H1 (cell line): ENCODE measurements around the gene KIF26B. TPM values are rescaled to one million over a fixed set of nuclear protein-coding genes. Genes with fewer than 3 reads are reported as not detected.

Source experiments
- CTCF ChIA-PET: fragments of 300-600 bp; sonication (Branson Sonifier 250); formaldehyde crosslinking; loops from one replicate; lab custom pipeline; 2021; ENCODE audit not compliant: partially characterized antibody; lab: Charles Lee
- POLR2A ChIA-PET: fragments of 300-600 bp; sonication (Branson Sonifier 250); formaldehyde crosslinking; loops from one replicate; lab custom pipeline; 2021; ENCODE audit warnings: inconsistent platforms; ENCODE audit not compliant: partially characterized antibody; lab: Charles Lee
- DNase-seq, 2 experiments: peaks; one replicate each; pipeline versions ENCODE4 v3.0.0 to v3.0.0-alpha.2; 2010 to 2022; ENCODE audit warnings: low spot score in 2 of 2, low read depth in 1 of 2, mixed read lengths in 1 of 2
- FAIRE-seq: peaks from 2 replicates; lab custom pipeline; 2011; peaks lifted over from hg19 to GRCh38; lab: Jason Lieb, UNC
- H2AFZ ChIP-seq: 2 replicates; pipeline ENCODE4 v1.8.1; 2012; ENCODE audit warnings: low read length, inconsistent platforms
- H2AK5ac ChIP-seq: 2 replicates; pipeline ENCODE4 v1.6.1; 2013; ENCODE audit warnings: low read depth, low read length
- H2BK120ac ChIP-seq: replicated peaks from 2 replicates; pipeline ENCODE3; 2013; ENCODE audit warnings: low read depth, low read length, inconsistent platforms
- H2BK12ac ChIP-seq: 2 replicates; pipeline ENCODE4 v1.6.1; 2013; ENCODE audit warnings: low read depth, low read length
- H2BK15ac ChIP-seq: 2 replicates; pipeline ENCODE4 v1.6.1; 2013; ENCODE audit warnings: low read length
- H2BK20ac ChIP-seq: 2 replicates; pipeline ENCODE4 v1.6.1; 2013; ENCODE audit warnings: low read length
- H2BK5ac ChIP-seq: 2 replicates; pipeline ENCODE4 v1.6.1; 2013; ENCODE audit warnings: low read depth, low read length
- H3K14ac ChIP-seq: 2 replicates; pipeline ENCODE4 v1.6.1; 2013; ENCODE audit warnings: inconsistent platforms; ENCODE audit not compliant: insufficient read length
- H3K18ac ChIP-seq: 2 replicates; pipeline ENCODE4 v1.6.1; 2013; ENCODE audit warnings: low read length; ENCODE audit errors: extremely low read depth
- H3K23ac ChIP-seq: 2 replicates; pipeline ENCODE4 v1.6.1; 2013; ENCODE audit warnings: inconsistent platforms; ENCODE audit not compliant: insufficient read length
- H3K23me2 ChIP-seq: 2 replicates; pipeline ENCODE4 v1.6.1; 2013; ENCODE audit warnings: low read depth, low read length
- H3K27ac ChIP-seq: 2 replicates; pipeline ENCODE4 v1.6.1; 2011; ENCODE audit warnings: low read depth, low read length, inconsistent platforms
- H3K27me3 ChIP-seq, 4 experiments: replicated peaks in 1 of 4; 1 replicate in 1 of 4; 2 replicates in 3 of 4; pipeline versions ENCODE4 v1.6.1 to v1.8.1; 2011 to 2013; ENCODE audit warnings: low read length in 3 of 4, mild to moderate bottlenecking in 3 of 4, inconsistent platforms in 2 of 4, mixed read lengths in 2 of 4, moderate library complexity in 1 of 4; ENCODE audit not compliant: control insufficient read depth in 3 of 4, insufficient read depth in 3 of 4; ENCODE audit errors: extremely low read depth in 1 of 4
- H3K36me3 ChIP-seq, 4 experiments: 2 replicates each; pipeline versions ENCODE4 v1.6.1 to v1.8.1; 2011 to 2013; ENCODE audit warnings: mild to moderate bottlenecking in 4 of 4, low read length in 3 of 4, moderate library complexity in 2 of 4, control low read depth in 1 of 4, inconsistent platforms in 1 of 4; ENCODE audit not compliant: insufficient read depth in 4 of 4, control insufficient read depth in 2 of 4
- H3K4ac ChIP-seq: replicated peaks from 2 replicates; pipeline ENCODE3; 2013; ENCODE audit warnings: low read length, low read depth, mixed read lengths, inconsistent platforms; ENCODE audit not compliant: insufficient read length
- H3K4me1 ChIP-seq, 4 experiments: replicated peaks in 1 of 4; 1 replicate in 1 of 4; 2 replicates in 3 of 4; pipeline versions ENCODE4 v1.6.1 to v1.8.1; 2011 to 2013; ENCODE audit warnings: low read length in 3 of 4, inconsistent platforms in 2 of 4, mixed read lengths in 1 of 4; ENCODE audit not compliant: insufficient read depth in 4 of 4, control insufficient read depth in 3 of 4
- H3K4me2 ChIP-seq, 2 experiments: 2 replicates each; pipeline versions ENCODE4 v1.6.1 to v1.8.1; 2011 to 2013; ENCODE audit warnings: low read depth in 2 of 2, low read length in 2 of 2, control low read depth in 1 of 2, inconsistent platforms in 1 of 2, mild to moderate bottlenecking in 1 of 2; ENCODE audit not compliant: insufficient read depth in 1 of 2
- H3K4me3 ChIP-seq, 4 experiments: fragments of 200-600, 300-600 bp in 1 of 4; sonication (generic), shearing (Covaris generic), sonication (Bioruptor Twin) in 1 of 4; 2 replicates each; pipeline versions ENCODE4 v1.5.1 to v1.8.1; 2011 to 2016; ENCODE audit warnings: low read length in 4 of 4, low read depth in 3 of 4, control low read depth in 2 of 4, inconsistent platforms in 2 of 4, mild to moderate bottlenecking in 2 of 4, mixed read lengths in 1 of 4, moderate library complexity in 1 of 4; ENCODE audit not compliant: insufficient read depth in 2 of 4; ENCODE audit errors: extremely low read depth in 1 of 4
- H3K56ac ChIP-seq: replicated peaks from 2 replicates; pipeline ENCODE3; 2013; ENCODE audit warnings: low read depth, mild to moderate bottlenecking, mixed read lengths, low read length, inconsistent platforms; ENCODE audit not compliant: insufficient read length
- H3K79me1 ChIP-seq: 2 replicates; pipeline ENCODE4 v1.6.1; 2013; ENCODE audit warnings: low read depth, low read length, control low read depth
- H3K79me2 ChIP-seq, 2 experiments: 2 replicates each; pipeline versions ENCODE4 v1.6.1 to v1.8.1; 2012 to 2013; ENCODE audit warnings: low read length in 2 of 2, mild to moderate bottlenecking in 2 of 2, inconsistent platforms in 1 of 2; ENCODE audit not compliant: insufficient read depth in 2 of 2, control insufficient read depth in 1 of 2
- H3K9ac ChIP-seq, 4 experiments: replicated peaks in 1 of 4; 1 replicate in 1 of 4; 2 replicates in 3 of 4; pipeline versions ENCODE4 v1.6.1 to v1.8.1; 2011 to 2013; ENCODE audit warnings: low read depth in 3 of 4, low read length in 3 of 4, control low read depth in 2 of 4, mild to moderate bottlenecking in 2 of 4, moderate library complexity in 2 of 4, inconsistent platforms in 1 of 4; ENCODE audit errors: extremely low read depth in 1 of 4
- H3K9me3 ChIP-seq, 2 experiments: 2 replicates each; pipeline versions ENCODE4 v1.6.1 to v1.8.1; 2012 to 2013; ENCODE audit warnings: mild to moderate bottlenecking in 2 of 2, moderate library complexity in 2 of 2, control low read depth in 1 of 2, inconsistent platforms in 1 of 2, low read depth in 1 of 2, low read length in 1 of 2, mixed read lengths in 1 of 2; ENCODE audit not compliant: insufficient read depth in 2 of 2
- H4K20me1 ChIP-seq, 2 experiments: replicated peaks in 1 of 2; 2 replicates each; pipeline versions ENCODE3 to v1.8.1; 2011 to 2013; ENCODE audit warnings: inconsistent platforms in 2 of 2, low read length in 2 of 2, mild to moderate bottlenecking in 1 of 2; ENCODE audit not compliant: insufficient read depth in 2 of 2, control insufficient read depth in 1 of 2
- H4K5ac ChIP-seq: 2 replicates; pipeline ENCODE4 v1.6.1; 2013; ENCODE audit warnings: low read length, low read depth, mixed read lengths, inconsistent platforms; ENCODE audit not compliant: insufficient read length
- H4K8ac ChIP-seq: 2 replicates; pipeline ENCODE4 v1.8.0; 2013; ENCODE audit warnings: mild to moderate bottlenecking, moderate library complexity, low read length, inconsistent platforms; ENCODE audit not compliant: insufficient read depth; ENCODE audit errors: extremely low read depth
- H4K91ac ChIP-seq: replicated peaks from 2 replicates; pipeline ENCODE3; 2013; ENCODE audit warnings: low read length, mixed read lengths, inconsistent platforms; ENCODE audit not compliant: insufficient read length
- KDM5A ChIP-seq: fragments of 200-600 bp; IDR thresholded peaks from 2 replicates; pipeline ENCODE4 v1.7.1; 2012; ENCODE audit warnings: mild to moderate bottlenecking, low read length, inconsistent platforms, mixed read lengths
- SAP30 ChIP-seq: fragments of 300-600 bp; sonication (generic); IDR thresholded peaks from 2 replicates; pipeline ENCODE4 v1.7.1; 2012; ENCODE audit warnings: low read length, moderate library complexity, mild to moderate bottlenecking, inconsistent platforms; ENCODE audit not compliant: insufficient read depth, insufficient replicate concordance
- TAF1 ChIP-seq: IDR thresholded peaks from 2 replicates; pipeline ENCODE4 v1.6.1; 2011; ENCODE audit warnings: mild to moderate bottlenecking, low read depth, low read length
- WGBS, 2 experiments: shearing (Covaris generic) in 1 of 2; methylation state at CpG; one replicate each; pipeline versions ENCODE4 v1.1.6 to v1.1.7; 2013 to 2015; ENCODE audit warnings: low lambda C conversion rate in 2 of 2, mixed read lengths in 2 of 2, inconsistent platforms in 1 of 2, low coverage in 1 of 2, missing lambda C conversion rate in 1 of 2; ENCODE audit not compliant: insufficient replicate concordance in 2 of 2, insufficient coverage in 1 of 2, insufficient read length in 1 of 2; ENCODE audit errors: extremely low coverage in 1 of 2, missing lambda C conversion rate in 1 of 2; 5-methylcytosine and 5-hydroxymethylcytosine counted together
- polyA plus RNA-seq, 7 experiments: library from polyadenylated mRNA; depleted of rRNA in 3 of 7; stranded (reverse) in 5 of 7; unstranded in 2 of 7; fragments of >200 nt in 5 of 7; fragments of 200-250 nt in 2 of 7; gene quantifications; 1 replicate in 5 of 7; 2 replicates in 1 of 7; 4 replicates in 1 of 7; pipeline versions ENCODE4 v1.2.1 to v1.2.3, GENCODE V29; 2011 to 2013; ENCODE audit warnings: missing spikeins in 2 of 7, mixed read lengths in 2 of 7
- total RNA-seq: library from RNA; stranded (reverse); fragmentation: NEBNext Ultra II Directional; extraction: Animal tissue kit (Norgen Biotek cat#: 25700); gene quantifications from 2 replicates; pipeline ENCODE4 v1.2.1, GENCODE V29; 2021

Gene KIF26B
- total and polyA plus RNA-seq, 2 of the 8 experiments (the other 6 are each of a cell fraction or from before 2014, with no cell fraction given) = 0.06 to 0.28 TPM

GRCh38 chr1:245173446-245174211 is 18.8 kb downstream of the KIF26B start:
- WGBS, 2 experiments = 82% methylated on average over 21 of the region's 21 CpGs; no CpG with 5 or more reads in 1 of the 2 experiments
- CTCF ChIA-PET = interaction anchor here (0.9 kb wide), 1 partner anchor 18 kb away, joined by 3 read pairs; no protein-coding TSS in a partner anchor

More at GRCh38 chr1:245173446-245174211, 18.8 kb downstream of the KIF26B start:
- H2BK120ac ChIP-seq = no peak overlapping the region
- H3K23me2 ChIP-seq = no peaks in the 10 kb centered on the region
- no peaks in the 10 kb centered on the region for H3K9me3 ChIP-seq
- no peak for FAIRE-seq
- H4K20me1 ChIP-seq = no peaks in the 10 kb centered on the region
- H2AFZ ChIP-seq = no peak overlapping the region
- DNase-seq = no peak
- no peaks in the 10 kb centered on the region for H3K4me1 ChIP-seq
- no peak overlapping the region for H2BK15ac ChIP-seq
- no peak for TF ChIP-seq KDM5A
- TF ChIP-seq TAF1 = no peak
- no peak for TF ChIP-seq SAP30
- POLR2A ChIA-PET = no interaction called here
- H2BK12ac ChIP-seq = no peak overlapping the region
- H2BK5ac ChIP-seq = no peak overlapping the region
- no peak overlapping the region for H3K14ac ChIP-seq
- H3K79me2 ChIP-seq = no peaks in the 10 kb centered on the region
- H3K79me1 ChIP-seq = no peaks in the 10 kb centered on the region
- no peak overlapping the region for H3K27ac ChIP-seq
- no peak overlapping the region for H4K8ac ChIP-seq
- H4K5ac ChIP-seq = no peak overlapping the region
- no peaks in the 10 kb centered on the region for H3K27me3 ChIP-seq
- no peak overlapping the region for H3K23ac ChIP-seq
- no peak overlapping the region for H3K4ac ChIP-seq
- no peak overlapping the region for H3K18ac ChIP-seq
- H2AK5ac ChIP-seq = no peak overlapping the region
- H4K91ac ChIP-seq = no peak overlapping the region
- H3K4me2 ChIP-seq = no peak overlapping the region
- H3K9ac ChIP-seq = no peak overlapping the region
- H3K56ac ChIP-seq = no peak overlapping the region
- no peak overlapping the region for H2BK20ac ChIP-seq
- H3K4me3 ChIP-seq = no peak overlapping the region
- no peaks in the 10 kb centered on the region for H3K36me3 ChIP-seq
